Vagina (tissue), 2 donors: ENCODE measurements around the gene CEACAM1.

Experiments used
- CTCF ChIP-seq, 3 experiments: fragments of 450-650 bp in 2 of 3; fragments of 200-600 bp in 1 of 3; sonication (generic) in 1 of 3; IDR thresholded peaks; one replicate each; pipeline ENCODE4 v1.5.1; 2017 to 2019; ENCODE audit warnings: antibody characterized with exemption in 3 of 3, mild to moderate bottlenecking in 2 of 3, moderate library complexity in 2 of 3
- POLR2A ChIP-seq, 2 donors: fragments of 450-650 bp; IDR thresholded peaks; one replicate each; pipeline ENCODE4 v1.6.1; 2017; ENCODE audit warnings: antibody characterized with exemption in 2 of 2, mild to moderate bottlenecking in 2 of 2, moderate library complexity in 2 of 2

DNA sequence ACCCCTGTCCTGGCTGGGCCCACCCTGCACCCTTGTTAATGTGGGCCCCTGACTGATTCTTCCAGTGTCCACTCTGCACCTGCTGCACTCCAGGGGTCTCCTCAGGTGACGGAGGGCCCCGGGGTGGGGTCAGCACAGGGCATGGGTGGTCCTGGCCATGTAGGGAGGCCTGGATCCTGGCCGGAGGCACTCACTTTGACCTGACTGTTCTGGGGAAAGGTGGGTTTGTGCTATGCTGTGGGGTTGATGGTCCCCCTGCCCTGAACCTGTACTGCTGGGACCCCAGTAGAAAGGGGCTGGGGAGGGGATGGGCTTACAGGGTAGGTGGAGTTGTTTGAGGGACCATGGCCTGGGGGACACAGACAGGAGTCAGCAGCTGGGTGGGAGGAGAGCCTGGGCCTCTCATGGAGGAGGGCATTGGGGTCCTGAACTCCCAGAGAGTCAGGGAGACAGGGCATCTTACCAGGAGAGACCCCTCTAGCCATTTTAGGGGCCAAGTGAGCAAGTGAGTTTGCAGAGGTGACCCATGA is 25.8 kb upstream of the CEACAM1 start:
- TF ChIP-seq CTCF (IDR thresholded peaks at IDR 0.05): no peak
- no peak for TF ChIP-seq POLR2A (IDR thresholded peaks at IDR 0.05)
